Duodenal mucosa (tissue), 2 donors: ENCODE measurements around the gene ANO1.

Source experiments
- H3K27ac ChIP-seq: one replicate; pipeline ENCODE4 v1.7.0; 2013; ENCODE audit warnings: low read depth, low read length
- H3K27me3 ChIP-seq, 2 donors: one replicate each; pipeline ENCODE4 v1.7.0; 2013; ENCODE audit warnings: low read length in 2 of 2, control low read depth in 1 of 2; ENCODE audit not compliant: insufficient read depth in 2 of 2, control insufficient read depth in 1 of 2
- H3K36me3 ChIP-seq, 2 donors: one replicate each; pipeline ENCODE4 v1.7.0; 2013; ENCODE audit warnings: low read length in 2 of 2, control low read depth in 1 of 2; ENCODE audit not compliant: insufficient read depth in 2 of 2, control insufficient read depth in 1 of 2
- H3K4me1 ChIP-seq, 2 donors: one replicate each; pipeline ENCODE4 v1.7.0; 2013; ENCODE audit warnings: low read length in 2 of 2, control low read depth in 1 of 2; ENCODE audit not compliant: insufficient read depth in 2 of 2, control insufficient read depth in 1 of 2
- H3K4me3 ChIP-seq, 2 donors: one replicate each; pipeline ENCODE4 v1.7.0; 2013; ENCODE audit warnings: low read length in 2 of 2, low read depth in 1 of 2
- H3K9ac ChIP-seq, 2 donors: one replicate each; pipeline ENCODE4 v1.7.0; 2013; ENCODE audit warnings: low read length in 2 of 2, low read depth in 1 of 2
- H3K9me3 ChIP-seq, 2 donors: one replicate each; pipeline ENCODE4 v1.7.0; 2013; ENCODE audit warnings: low read length in 2 of 2, control low read depth in 1 of 2; ENCODE audit not compliant: control insufficient read depth in 1 of 2

The ANO1 gene

GRCh38 chr11:70064726-70065317 is 13.3 kb upstream of the ANO1 start:
- Histone ChIP-seq H3K27ac (no peak overlapping the region), H3K4me1 (peaks cover 0 to 5% of the 10 kb centered on the region in 2 donors), H3K27me3 (peaks cover 17 to 18% of the 10 kb centered on the region in 2 donors), H3K4me3 (no peak overlapping the region), H3K36me3 (no peaks in the 10 kb centered on the region), H3K9ac (no peak overlapping the region), H3K9me3 (no peaks in the 10 kb centered on the region)

- H3K9ac ChIP-seq, result no peak overlapping the region
Measured at GRCh38 chr11:70065318-70066135, 12.6 kb upstream of the ANO1 start.

GRCh38 chr11:70066136-70066520 is 12.0 kb upstream of the ANO1 start:
- peaks cover 0 to 5% of the 10 kb centered on the region in 2 donors for H3K4me1 ChIP-seq
- H3K36me3 ChIP-seq, result no peaks in the 10 kb centered on the region
- no peak overlapping the region for H3K4me3 ChIP-seq
- H3K27me3 ChIP-seq, result peaks cover 19 to 23% of the 10 kb centered on the region in 2 donors
- no peak overlapping the region for H3K27ac ChIP-seq
- H3K9ac ChIP-seq, result no peak overlapping the region
- H3K9me3 ChIP-seq, result no peaks in the 10 kb centered on the region

More at GRCh38 chr11:70065318-70066135, 12.6 kb upstream of the ANO1 start:
- peaks cover 0 to 5% of the 10 kb centered on the region in 2 donors for H3K4me1 ChIP-seq
- no peaks in the 10 kb centered on the region for H3K9me3 ChIP-seq
- H3K36me3 ChIP-seq, result no peaks in the 10 kb centered on the region
- peaks cover 17 to 23% of the 10 kb centered on the region in 2 donors for H3K27me3 ChIP-seq
- no peak overlapping the region for H3K4me3 ChIP-seq
- no peak overlapping the region for H3K27ac ChIP-seq

- peaks cover 18 to 23% of the 10 kb centered on the region in 2 donors for H3K27me3 ChIP-seq
- H3K4me3 ChIP-seq, result no peak overlapping the region
- peaks cover 0 to 5% of the 10 kb centered on the region in 2 donors for H3K4me1 ChIP-seq
- no peak overlapping the region for H3K27ac ChIP-seq
- H3K9ac ChIP-seq, result no peak overlapping the region
- no peaks in the 10 kb centered on the region for H3K36me3 ChIP-seq
- no peaks in the 10 kb centered on the region for H3K9me3 ChIP-seq
Measured at GRCh38 chr11:70066628-70067027, 11.5 kb upstream of the ANO1 start.

GRCh38 chr11:70067036-70067435 is 11.1 kb upstream of the ANO1 start:
- Histone ChIP-seq H3K4me3 (no peak overlapping the region), H3K9me3 (no peaks in the 10 kb centered on the region), H3K9ac (no peak overlapping the region), H3K27ac (no peak overlapping the region), H3K36me3 (no peaks in the 10 kb centered on the region), H3K4me1 (peaks cover 0 to 5% of the 10 kb centered on the region in 2 donors), H3K27me3 (peaks cover 20 to 23% of the 10 kb centered on the region in 2 donors)

- no peaks in the 10 kb centered on the region for H3K9me3 ChIP-seq
- no peaks in the 10 kb centered on the region for H3K36me3 ChIP-seq
- no peak overlapping the region for H3K27ac ChIP-seq
- H3K4me1 ChIP-seq, result peaks cover 0 to 5% of the 10 kb centered on the region in 2 donors
- H3K27me3 ChIP-seq, result peaks cover 23 to 27% of the 10 kb centered on the region in 2 donors
- H3K9ac ChIP-seq, result no peak overlapping the region
- H3K4me3 ChIP-seq, result no peak overlapping the region
Measured at GRCh38 chr11:70067591-70068341, 10.4 kb upstream of the ANO1 start.

GRCh38 chr11:70068345-70068744 is 9.8 kb upstream of the ANO1 start:
- Histone ChIP-seq H3K4me3 (no peak overlapping the region), H3K36me3 (no peaks in the 10 kb centered on the region), H3K4me1 (peaks cover 0 to 5% of the 10 kb centered on the region in 2 donors), H3K9ac (no peak overlapping the region), H3K9me3 (no peaks in the 10 kb centered on the region), H3K27ac (no peak overlapping the region), H3K27me3 (peaks cover 25 to 31% of the 10 kb centered on the region in 2 donors)

GRCh38 chr11:70068950-70069349 is 9.2 kb upstream of the ANO1 start:
- Histone ChIP-seq H3K27ac (no peak overlapping the region), H3K27me3 (peaks cover 26 to 34% of the 10 kb centered on the region in 2 donors), H3K9ac (no peak overlapping the region), H3K4me3 (no peak overlapping the region), H3K36me3 (no peaks in the 10 kb centered on the region), H3K4me1 (peaks cover 0 to 5% of the 10 kb centered on the region in 2 donors), H3K9me3 (no peaks in the 10 kb centered on the region)

- Histone ChIP-seq H3K9ac (no peak overlapping the region), H3K4me3 (no peak overlapping the region), H3K9me3 (no peaks in the 10 kb centered on the region), H3K27me3 (peaks cover 34 to 39% of the 10 kb centered on the region in 2 donors), H3K27ac (no peak overlapping the region), H3K36me3 (no peaks in the 10 kb centered on the region), H3K4me1 (peaks cover 0 to 5% of the 10 kb centered on the region in 2 donors)
Measured at GRCh38 chr11:70070706-70071105, 7.4 kb upstream of the ANO1 start.

- Histone ChIP-seq H3K27ac (no peak overlapping the region), H3K4me3 (no peak overlapping the region), H3K4me1 (peaks cover 0 to 5% of the 10 kb centered on the region in 2 donors), H3K36me3 (no peaks in the 10 kb centered on the region), H3K9ac (no peak overlapping the region), H3K27me3 (peaks cover 41 to 51% of the 10 kb centered on the region in 2 donors), H3K9me3 (no peaks in the 10 kb centered on the region)
Measured at GRCh38 chr11:70071996-70072395, 6.1 kb upstream of the ANO1 start.
